MG63 (cell line): ENCODE data around the gene IL2RA. TPM values are rescaled to one million over a fixed set of nuclear protein-coding genes. Genes with fewer than 3 reads are reported as not detected.
"Not testable (repeated sequence)": the region's sequence is repeated elsewhere in the genome, so short reads cannot be mapped to it uniquely, and the experiment has no call there.

ENCODE experiments used
- DNase-seq: peaks from one replicate; pipeline ENCODE4 v3.0.0-alpha.2; 2020
- H3K27me3 ChIP-seq: fragments of 250-450 bp; sonication (Bioruptor Pico); 2 replicates; pipeline ENCODE4 v1.5.1; 2020; ENCODE audit warnings: mild to moderate bottlenecking, moderate library complexity
- H3K36me3 ChIP-seq: fragments of 250-450 bp; sonication (Bioruptor Pico); 2 replicates; pipeline ENCODE4 v1.5.1; 2020; ENCODE audit warnings: mild to moderate bottlenecking, moderate library complexity
- H3K4me3 ChIP-seq: fragments of 250-450 bp; sonication (Bioruptor Pico); 2 replicates; pipeline ENCODE4 v1.5.1; 2020; ENCODE audit warnings: mild to moderate bottlenecking, moderate library complexity
- H3K9me3 ChIP-seq: fragments of 250-450 bp; sonication (Bioruptor Pico); 2 replicates; pipeline ENCODE4 v1.5.1; 2020; ENCODE audit warnings: mild to moderate bottlenecking, moderate library complexity
- total RNA-seq: library from RNA; depleted of rRNA; stranded (reverse); fragments of >200 nt; shearing (Covaris generic); gene quantifications from 2 replicates; pipeline ENCODE4 v1.2.3, GENCODE V29; 2014; ENCODE audit warnings: low replicate concordance; rRNA removed

IL2RA gene
- not detected in 2 replicates for total RNA-seq

DNA sequence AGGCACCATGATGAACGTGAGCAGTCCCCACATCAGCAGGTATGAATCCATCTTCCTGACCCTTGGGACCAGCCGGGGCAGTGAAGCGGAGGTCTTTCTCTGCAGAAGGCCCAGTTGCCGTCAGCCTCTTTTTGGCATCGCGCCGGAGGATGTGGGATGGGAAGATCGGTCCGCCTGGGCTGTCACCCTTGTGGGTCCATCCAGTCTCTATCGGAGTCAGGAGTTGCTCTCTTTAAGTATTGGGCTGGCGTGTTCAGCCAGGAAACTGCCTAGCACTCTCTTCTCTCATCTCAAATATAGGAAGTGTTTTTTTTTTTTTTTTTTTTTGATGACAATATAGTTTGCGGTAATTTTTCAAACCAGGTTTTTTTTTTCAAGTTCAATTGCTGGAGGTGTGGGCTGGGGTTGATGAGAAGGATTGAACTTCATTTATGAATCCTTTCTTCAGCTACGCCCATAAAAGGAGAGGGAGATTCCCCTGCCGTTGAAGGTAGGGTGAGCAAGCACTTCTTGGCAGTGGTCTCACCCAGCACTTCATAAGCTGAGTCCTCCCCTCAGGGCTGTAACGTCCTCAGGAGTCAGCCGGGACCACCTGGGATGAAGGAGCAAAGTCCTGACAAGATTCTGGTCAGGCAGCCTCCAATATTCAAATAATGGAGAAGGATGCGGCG, at the start of gene IL2RA:
TSS of gene IL2RA (minus strand) at position 267 of the 671 bp plus-strand sequence. CDS start at position 51, 216 bp downstream.
- Histone ChIP-seq H3K4me3 (no peak within 1 kb of the TSS), H3K9me3 (no peaks in the 10 kb centered on the region), H3K36me3 (no peaks in the 10 kb centered on the region), H3K27me3 (peaks cover 4% of the 10 kb centered on the region)
- no peak for DNase-seq

DNA sequence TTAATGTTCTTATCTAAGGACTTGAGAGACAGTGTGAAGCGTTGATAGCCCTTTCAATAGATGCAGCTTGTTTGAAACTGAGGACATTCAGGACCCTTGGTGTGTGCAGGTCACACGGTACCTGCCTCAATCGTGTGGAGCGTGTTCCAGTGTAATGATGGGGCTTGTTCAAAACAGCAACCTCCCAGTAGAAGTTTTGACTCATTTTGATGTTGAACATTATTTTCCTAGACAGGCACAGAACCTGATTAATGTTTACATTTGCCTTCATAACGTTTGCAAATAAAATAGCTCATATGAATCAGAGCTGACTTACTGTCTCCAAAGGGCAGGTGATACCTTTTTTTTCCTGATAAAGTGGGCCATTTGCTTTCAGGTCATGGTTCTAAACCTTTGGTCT, 48.0 kb upstream of the IL2RA start:
- no peaks in the 10 kb centered on the region for H3K27me3 ChIP-seq
- H3K36me3 ChIP-seq, result peaks cover 89% of the 10 kb centered on the region
- DNase-seq, result no peak
- no peaks in the 10 kb centered on the region for H3K9me3 ChIP-seq
- no peak overlapping the region for H3K4me3 ChIP-seq

DNA sequence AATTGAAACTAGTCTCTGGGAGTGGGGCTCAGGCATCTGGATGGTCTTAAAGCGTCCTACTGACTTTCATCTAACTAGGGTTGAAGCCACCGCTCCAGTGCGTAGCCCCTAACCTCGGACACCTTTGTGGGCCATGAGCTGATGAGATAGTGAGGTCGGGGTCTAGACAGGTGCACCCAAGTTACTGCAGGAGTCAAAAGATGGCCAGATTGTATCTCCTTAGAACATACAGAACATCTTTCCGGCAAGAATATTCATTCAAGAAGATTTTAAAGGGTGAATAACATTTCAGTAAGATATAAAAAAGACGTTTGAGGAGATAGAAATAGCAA, 47.2 kb upstream of the IL2RA start:
- no peak overlapping the region for H3K4me3 ChIP-seq
- H3K9me3 ChIP-seq, result no peaks in the 10 kb centered on the region
- no peaks in the 10 kb centered on the region for H3K27me3 ChIP-seq
- peaks cover 90% of the 10 kb centered on the region for H3K36me3 ChIP-seq
- DNase-seq, result no peak

DNA sequence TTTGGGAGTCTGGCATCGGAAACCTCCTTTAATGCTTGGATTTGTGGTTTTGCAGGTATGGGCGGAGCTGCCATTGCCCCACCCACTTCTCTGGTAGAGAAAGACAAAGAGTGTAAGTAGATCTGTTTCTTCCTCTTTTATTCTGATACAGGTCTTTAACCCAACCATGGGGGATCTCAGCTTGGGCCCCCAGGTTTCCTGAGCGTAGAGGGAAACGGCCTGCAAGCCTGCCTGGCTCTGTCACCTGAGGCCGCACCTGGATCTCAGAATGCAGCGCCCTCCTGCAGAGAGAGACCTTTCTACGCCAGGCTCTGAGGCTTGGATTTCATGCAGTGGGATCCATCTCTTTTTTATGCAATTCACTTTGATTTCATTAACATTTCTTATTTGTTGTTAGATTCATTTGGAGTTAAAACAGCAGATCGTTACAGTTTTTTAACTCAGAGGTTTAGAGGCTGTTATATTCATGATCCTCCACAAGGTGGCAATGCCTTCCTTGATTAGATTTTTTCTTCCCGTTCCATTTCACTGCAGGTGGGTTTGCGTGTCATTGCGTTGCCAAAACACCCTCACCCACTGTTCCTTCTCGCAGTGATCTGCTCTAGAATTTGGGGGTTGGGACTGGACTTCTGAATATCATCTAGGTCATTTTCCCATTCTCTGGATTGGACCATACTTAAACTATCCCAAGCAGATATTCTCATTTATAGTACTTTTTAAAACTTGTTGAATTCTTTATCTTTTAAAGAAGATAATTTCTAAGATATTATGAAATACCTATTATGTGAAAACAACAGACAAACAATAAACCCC, 46.7 kb upstream of the IL2RA start:
- Histone ChIP-seq H3K4me3 (no peak overlapping the region), H3K36me3 (peaks cover 87% of the 10 kb centered on the region), H3K27me3 (no peaks in the 10 kb centered on the region), H3K9me3 (no peaks in the 10 kb centered on the region)
- no peak for DNase-seq

DNA sequence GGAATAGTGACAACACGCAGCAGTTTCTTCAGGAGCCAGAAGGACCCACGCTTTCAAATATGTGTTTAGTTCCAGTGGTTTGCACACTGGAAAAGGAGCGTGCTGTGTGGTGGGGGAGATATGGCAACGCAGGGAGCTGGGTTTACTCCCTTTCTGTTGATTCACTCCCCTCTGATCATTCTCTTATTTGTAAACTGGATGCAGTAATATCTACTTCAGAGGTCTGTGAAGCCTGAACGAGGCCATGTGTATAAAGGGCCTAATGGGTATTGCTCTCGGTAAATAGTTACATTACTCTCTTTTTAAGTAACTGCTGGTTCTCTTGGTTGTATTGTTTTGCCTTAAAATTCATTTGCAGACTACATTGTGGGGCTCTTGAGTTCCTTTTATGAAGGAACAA, 45.9 kb upstream of the IL2RA start:
- H3K36me3 ChIP-seq, result peaks cover 87% of the 10 kb centered on the region
- H3K27me3 ChIP-seq, result no peaks in the 10 kb centered on the region
- H3K9me3 ChIP-seq, result no peaks in the 10 kb centered on the region
- no peak overlapping the region for H3K4me3 ChIP-seq
- no peak for DNase-seq

DNA sequence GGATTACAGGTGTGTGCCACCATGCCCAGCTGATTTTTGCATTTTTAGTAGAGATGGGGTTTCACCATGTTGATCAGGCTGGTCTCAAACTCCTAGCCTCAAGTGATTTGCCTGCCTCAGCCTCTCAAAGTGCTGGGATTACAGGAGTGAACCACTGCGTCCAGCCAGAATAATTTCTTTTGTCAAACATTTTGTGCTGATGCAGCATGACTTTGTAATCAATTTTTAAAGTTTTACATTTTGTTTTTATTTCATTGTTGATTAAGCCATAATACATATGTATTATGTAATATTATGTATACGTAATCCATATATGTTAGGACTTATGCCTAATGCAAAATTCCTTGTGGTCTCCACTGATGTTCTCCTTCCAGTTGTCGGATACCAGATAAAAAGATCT, 45.4 kb upstream of the IL2RA start:
- not testable (repeated sequence) for H3K9me3 ChIP-seq, H3K27me3 ChIP-seq, H3K4me3 ChIP-seq, DNase-seq
- peaks cover 86% of the 10 kb centered on the region for H3K36me3 ChIP-seq

DNA sequence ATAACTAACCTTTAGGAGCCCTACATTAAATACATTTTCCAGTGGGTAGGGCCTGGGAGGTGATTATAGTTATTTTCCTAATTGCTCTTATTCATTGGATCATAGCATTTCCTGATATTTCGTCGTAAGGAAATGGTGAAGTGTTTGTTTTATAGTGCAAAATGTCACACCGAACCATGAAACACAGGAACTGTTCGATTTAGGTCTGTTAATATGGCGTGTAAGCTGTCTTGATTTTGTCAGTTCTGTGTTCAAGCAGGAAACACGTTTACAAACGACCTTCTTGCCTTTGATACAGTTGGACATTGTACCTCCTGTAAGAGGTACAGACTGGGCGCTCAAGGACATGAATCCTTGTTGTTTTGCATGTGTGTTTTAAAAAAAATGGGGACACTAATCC, 41.4 kb upstream of the IL2RA start:
- Histone ChIP-seq H3K4me3 (no peak overlapping the region), H3K9me3 (no peaks in the 10 kb centered on the region), H3K36me3 (peaks cover 86% of the 10 kb centered on the region), H3K27me3 (no peaks in the 10 kb centered on the region)
- DNase-seq, result no peak

DNA sequence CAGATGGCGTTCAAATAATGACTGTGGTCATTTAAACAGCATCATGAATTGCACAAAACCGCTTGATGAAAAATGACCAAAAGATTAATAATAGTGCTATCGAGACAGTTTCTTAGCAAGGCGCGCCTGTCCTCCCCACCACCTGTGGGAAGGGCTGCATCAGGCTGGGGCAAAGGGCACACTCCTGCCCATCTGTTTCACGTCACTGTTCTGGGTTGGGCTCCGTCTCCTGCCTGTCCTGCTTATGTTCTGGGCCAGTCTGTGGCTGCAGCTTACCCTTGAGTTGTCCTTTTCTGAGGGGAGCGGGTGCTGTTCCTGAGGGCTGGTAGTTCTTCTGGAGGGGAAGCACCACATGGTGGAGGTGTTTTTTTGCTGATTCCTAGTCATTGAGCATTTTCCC, 40.0 kb upstream of the IL2RA start:
- Histone ChIP-seq H3K36me3 (peaks cover 84% of the 10 kb centered on the region), H3K9me3 (no peaks in the 10 kb centered on the region), H3K27me3 (no peaks in the 10 kb centered on the region), H3K4me3 (no peak overlapping the region)
- no peak for DNase-seq

DNA sequence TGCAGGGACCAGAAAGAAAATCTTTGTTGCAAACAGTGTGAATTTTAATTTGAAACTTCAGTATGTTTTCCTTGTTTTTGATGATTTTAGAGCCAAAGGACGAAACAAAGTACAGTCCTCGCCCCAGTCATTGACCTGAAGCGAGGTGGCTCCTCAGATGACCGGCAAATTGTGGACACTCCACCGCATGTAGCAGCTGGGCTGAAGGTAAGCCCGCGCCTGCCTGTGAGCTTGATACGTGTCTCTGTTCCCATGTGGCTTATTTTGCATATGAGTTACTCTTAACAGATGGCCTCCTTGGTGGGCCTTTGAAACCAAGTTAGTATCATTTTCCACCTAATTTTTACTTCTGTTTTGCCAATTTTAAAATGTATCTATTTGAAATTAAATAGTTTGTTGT, 39.0 kb upstream of the IL2RA start:
- no peaks in the 10 kb centered on the region for H3K9me3 ChIP-seq
- no peak for DNase-seq
- H3K4me3 ChIP-seq, result no peak overlapping the region
- H3K36me3 ChIP-seq, result peaks cover 80% of the 10 kb centered on the region
- H3K27me3 ChIP-seq, result no peaks in the 10 kb centered on the region

DNA sequence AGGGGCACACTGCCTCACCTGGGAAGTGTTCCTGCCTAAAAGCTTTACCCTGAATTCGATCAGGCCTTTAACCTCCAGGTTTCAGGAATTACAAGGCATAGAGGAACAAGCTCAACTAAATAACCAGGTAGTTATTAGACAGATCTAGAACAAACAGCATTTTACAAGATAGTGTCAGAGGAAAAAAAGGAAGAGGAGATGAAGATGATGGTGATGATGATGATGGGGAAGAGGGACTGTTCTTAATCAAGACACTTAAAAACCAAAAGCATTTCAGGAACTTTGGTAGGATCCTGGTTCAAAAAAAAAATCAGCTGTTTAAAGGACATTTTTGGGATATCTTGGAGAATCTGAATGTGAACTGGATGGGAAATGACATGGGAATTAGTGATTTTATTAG, 38.2 kb upstream of the IL2RA start:
- Histone ChIP-seq H3K27me3 (no peaks in the 10 kb centered on the region), H3K4me3 (no peak overlapping the region), H3K36me3 (peaks cover 75% of the 10 kb centered on the region), H3K9me3 (no peaks in the 10 kb centered on the region)
- no peak for DNase-seq

DNA sequence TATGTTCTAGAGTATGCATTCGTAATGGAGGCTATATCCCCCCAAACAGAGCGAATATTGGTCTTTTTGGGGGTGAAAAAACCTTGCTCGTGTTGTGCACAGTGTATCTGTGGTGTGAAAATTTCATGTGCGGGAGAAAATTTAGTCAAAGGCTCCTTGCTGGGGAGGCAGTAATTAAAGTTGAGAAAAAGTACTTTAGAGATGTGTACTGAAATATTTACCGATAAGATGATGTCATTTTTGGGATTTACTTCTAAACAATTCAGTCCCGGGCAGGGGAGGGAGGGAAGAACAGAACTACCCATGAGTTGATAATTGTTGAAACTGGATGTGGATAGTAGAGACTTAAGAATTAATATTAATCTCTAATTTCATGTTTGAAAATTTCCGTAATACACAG, 36.0 kb upstream of the IL2RA start:
- Histone ChIP-seq H3K4me3 (no peak overlapping the region), H3K9me3 (no peaks in the 10 kb centered on the region), H3K27me3 (no peaks in the 10 kb centered on the region), H3K36me3 (peaks cover 57% of the 10 kb centered on the region)
- no peak for DNase-seq

DNA sequence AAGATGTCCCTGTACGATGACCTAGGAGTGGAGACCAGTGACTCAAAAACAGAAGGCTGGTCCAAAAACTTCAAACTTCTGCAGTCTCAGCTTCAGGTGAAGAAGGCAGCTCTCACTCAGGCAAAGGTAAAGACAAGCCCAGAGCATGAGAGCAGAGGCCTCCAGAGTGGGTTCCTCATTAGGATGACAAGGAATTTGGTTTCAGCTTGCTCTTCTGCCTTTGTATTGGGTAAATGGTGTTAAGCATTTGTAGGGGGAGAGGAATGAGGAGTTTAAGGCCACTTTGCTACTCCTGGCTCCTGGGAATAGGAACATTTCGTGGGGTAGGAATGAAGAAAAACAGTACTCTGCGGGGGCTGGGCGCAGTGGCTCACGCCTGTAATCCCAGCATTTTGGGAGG, 34.9 kb upstream of the IL2RA start:
- H3K4me3 ChIP-seq, result no peak overlapping the region
- H3K27me3 ChIP-seq, result no peaks in the 10 kb centered on the region
- H3K36me3 ChIP-seq, result peaks cover 48% of the 10 kb centered on the region
- no peaks in the 10 kb centered on the region for H3K9me3 ChIP-seq
- no peak for DNase-seq

DNA sequence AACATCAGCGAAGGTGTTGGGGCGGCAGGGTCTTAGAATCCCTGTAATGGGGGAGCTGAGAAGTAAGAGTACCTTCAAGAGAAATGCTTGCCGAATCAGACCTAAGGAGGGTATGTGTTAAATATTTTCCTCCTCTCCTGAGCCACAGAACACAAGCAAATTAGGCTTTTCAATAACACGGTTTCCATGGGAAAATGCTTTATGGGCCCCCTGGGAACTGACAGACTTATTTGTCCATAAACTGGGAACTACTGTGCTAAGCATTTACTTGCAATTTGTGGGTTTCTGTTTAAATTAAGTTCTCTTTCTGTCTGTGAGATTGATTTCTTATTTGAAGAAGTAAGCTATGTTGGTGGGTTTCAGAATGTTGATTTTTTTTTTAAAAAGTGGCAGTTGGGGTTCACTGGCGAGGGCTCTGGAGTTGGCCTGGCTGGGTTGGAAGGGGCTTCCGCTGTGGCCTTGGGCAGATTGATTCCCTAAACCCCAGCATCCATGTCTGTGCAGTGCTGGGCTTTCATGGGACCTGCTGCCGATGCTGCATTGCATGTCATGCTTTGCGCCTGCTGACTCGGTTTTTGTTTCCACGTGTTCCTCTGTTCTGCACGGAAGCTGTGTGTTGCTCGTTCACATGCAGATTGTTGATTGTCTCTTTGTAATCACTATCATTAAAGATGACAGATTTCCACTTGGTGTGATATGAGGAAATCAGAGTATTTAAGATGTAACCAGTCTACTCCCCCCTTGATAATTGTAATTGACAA, 33.8 kb upstream of the IL2RA start:
- H3K27me3 ChIP-seq, result no peaks in the 10 kb centered on the region
- peaks cover 42% of the 10 kb centered on the region for H3K36me3 ChIP-seq
- DNase-seq, result no peak
- no peaks in the 10 kb centered on the region for H3K9me3 ChIP-seq
- H3K4me3 ChIP-seq, result no peak overlapping the region

DNA sequence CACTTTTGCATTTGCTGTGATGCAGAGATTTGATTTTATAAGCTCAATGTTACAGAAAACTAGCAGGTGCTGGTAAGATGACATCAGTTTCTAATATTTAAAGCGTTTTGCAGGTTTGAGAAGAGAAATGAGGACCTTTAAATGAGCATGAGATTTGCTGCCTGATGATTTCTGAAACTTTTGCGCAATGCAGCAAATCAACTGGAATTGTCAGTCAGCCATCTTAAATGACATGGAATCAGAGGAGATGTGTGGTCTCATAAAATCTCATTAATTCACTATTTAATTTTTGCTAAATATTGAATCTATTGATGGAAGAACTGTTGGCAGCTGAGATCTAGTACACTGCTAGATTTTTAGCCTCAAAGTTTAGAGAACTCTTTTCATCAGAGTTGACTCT, 30.6 kb upstream of the IL2RA start:
- Histone ChIP-seq H3K27me3 (no peaks in the 10 kb centered on the region), H3K4me3 (no peak overlapping the region), H3K9me3 (no peaks in the 10 kb centered on the region), H3K36me3 (peaks cover 20% of the 10 kb centered on the region)
- DNase-seq, result no peak

DNA sequence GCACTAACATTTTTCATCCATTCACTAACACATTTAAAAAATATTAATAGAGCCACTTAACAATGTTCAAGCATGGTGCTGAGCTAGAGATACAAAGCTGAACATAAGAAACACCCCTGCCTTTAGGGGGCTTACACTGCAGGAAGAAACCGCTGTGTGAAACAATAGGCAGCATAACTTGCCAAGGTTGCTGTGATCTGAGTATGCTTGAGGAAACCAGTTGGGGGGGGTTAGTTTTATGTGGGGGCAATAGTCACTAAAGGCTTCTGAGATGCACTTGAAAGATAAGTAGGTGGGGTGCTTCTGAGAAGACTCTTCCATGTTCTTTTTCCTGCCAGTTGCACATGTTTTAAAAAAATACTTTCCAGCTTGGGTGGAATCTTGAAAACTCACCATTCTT, 29.5 kb upstream of the IL2RA start:
- Histone ChIP-seq H3K4me3 (no peak overlapping the region), H3K9me3 (no peaks in the 10 kb centered on the region), H3K27me3 (no peaks in the 10 kb centered on the region), H3K36me3 (peaks cover 10% of the 10 kb centered on the region; the same call in 1 of the 2 replicates)
- no peak for DNase-seq

DNA sequence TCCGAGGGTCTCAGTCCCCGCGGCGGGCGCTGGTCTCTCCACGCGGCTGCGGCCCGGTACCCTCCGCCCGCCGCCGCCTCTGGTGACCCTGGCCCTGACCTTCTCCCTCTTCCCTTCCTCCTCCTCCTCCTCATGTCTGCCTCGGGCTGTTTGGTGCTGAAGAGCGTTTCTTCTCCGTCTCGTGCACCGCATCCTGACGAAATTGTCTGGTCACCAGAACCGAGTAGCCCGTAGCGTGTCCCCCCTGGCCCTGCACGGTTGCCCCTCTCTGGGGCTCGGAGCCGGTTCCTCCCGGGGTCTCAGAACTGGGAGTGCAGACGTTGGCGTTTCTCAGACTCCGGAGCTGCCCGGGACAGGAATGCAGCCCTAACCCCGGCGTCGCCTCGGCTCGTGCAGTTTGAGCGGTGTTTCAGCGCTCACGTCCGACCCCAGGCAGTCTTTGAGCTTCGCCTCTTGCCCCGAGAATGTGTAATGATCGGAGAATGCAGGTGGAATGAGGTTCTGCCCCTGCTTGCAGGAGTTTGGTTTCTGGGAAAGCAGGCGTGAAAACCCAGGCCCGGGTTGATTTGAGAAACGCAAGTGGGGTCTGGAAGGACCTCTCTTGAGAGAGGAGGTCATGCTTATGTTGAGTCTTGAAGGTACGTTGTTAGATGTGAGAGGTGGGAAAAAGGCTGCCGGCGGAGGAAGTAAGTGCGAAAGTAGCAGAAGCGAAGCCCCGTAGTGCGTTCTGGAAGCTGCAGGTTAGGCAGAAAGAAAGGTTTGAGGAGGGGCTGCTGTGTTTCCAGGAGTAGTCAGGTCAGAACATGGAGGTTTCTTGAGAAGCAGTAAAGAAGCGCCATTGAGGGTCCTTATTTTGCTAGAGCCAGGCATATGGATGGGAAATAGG, 27.4 kb upstream of the IL2RA start:
- peak overlapping the region; percentile 87 for H3K4me3 ChIP-seq
- no peaks in the 10 kb centered on the region for H3K27me3 ChIP-seq
- no peaks in the 10 kb centered on the region for H3K9me3 ChIP-seq
- peaks cover 8% of the 10 kb centered on the region; the same call in 1 of the 2 replicates for H3K36me3 ChIP-seq
- peak; percentile 8 for DNase-seq
